NT2/D1 (cell line): ENCODE measurements around the gene TRIM61.
"Not testable (repeated sequence)": the region's sequence is repeated elsewhere in the genome, so short reads cannot be mapped to it uniquely, and the experiment has no call there.

Source experiments
- DNase-seq: peaks from one replicate; pipeline ENCODE4 v3.0.0-alpha.2; 2011; ENCODE audit warnings: low read depth, low spot score
- H3K27me3 ChIP-seq: 2 replicates; pipeline ENCODE4 v1.6.0; 2011; ENCODE audit warnings: mild to moderate bottlenecking; ENCODE audit not compliant: insufficient read length, insufficient read depth
- H3K36me3 ChIP-seq: 2 replicates; pipeline ENCODE4 v1.6.1; 2011; ENCODE audit warnings: mild to moderate bottlenecking, low read length, mixed read lengths; ENCODE audit not compliant: insufficient read depth, insufficient read length
- H3K4me1 ChIP-seq: 2 replicates; pipeline ENCODE4 v1.5.1; 2011; ENCODE audit not compliant: insufficient read depth, insufficient read length
- H3K4me3 ChIP-seq: 2 replicates; pipeline ENCODE4 v1.5.1; 2011; ENCODE audit warnings: low read depth; ENCODE audit not compliant: insufficient read length
- H3K9ac ChIP-seq: 2 replicates; pipeline ENCODE4 v1.6.0; 2011; ENCODE audit warnings: low read depth; ENCODE audit not compliant: insufficient read length
- H3K9me3 ChIP-seq: 2 replicates; pipeline ENCODE4 v1.5.1; 2011; ENCODE audit warnings: mild to moderate bottlenecking, low read length; ENCODE audit not compliant: insufficient read depth
- SUZ12 ChIP-seq: IDR thresholded peaks from 2 replicates; pipeline ENCODE4 v1.6.1; 2011; ENCODE audit not compliant: insufficient read length, insufficient read depth; ENCODE audit errors: extremely low read depth
- YY1 ChIP-seq: IDR thresholded peaks from 2 replicates; pipeline ENCODE4 v1.6.1; 2011; ENCODE audit not compliant: insufficient read length, insufficient read depth
- ZNF274 ChIP-seq: IDR thresholded peaks from 2 replicates; pipeline ENCODE4 v1.6.1; 2011; ENCODE audit warnings: mild to moderate bottlenecking, low read depth, low read length

Gene TRIM61

GRCh38 chr4:164935363-164935762, 42.1 kb downstream of the TRIM61 start:
- H3K36me3 ChIP-seq: no peaks in the 10 kb centered on the region
- no peaks in the 10 kb centered on the region for H3K27me3 ChIP-seq
- H3K4me1 ChIP-seq: no peaks in the 10 kb centered on the region
- DNase-seq: no peak
- no peak overlapping the region for H3K4me3 ChIP-seq
- no peak overlapping the region for H3K9ac ChIP-seq
- no peaks in the 10 kb centered on the region for H3K9me3 ChIP-seq
- TF ChIP-seq ZNF274 (no peak), YY1 (no peak), SUZ12 (no peak)

GRCh38 chr4:164933244-164933643, 44.2 kb downstream of the TRIM61 start:
- no peaks in the 10 kb centered on the region for H3K27me3 ChIP-seq
- H3K4me3 ChIP-seq: no peak overlapping the region
- DNase-seq: no peak
- H3K36me3 ChIP-seq: no peaks in the 10 kb centered on the region
- no peaks in the 10 kb centered on the region for H3K4me1 ChIP-seq
- no peak overlapping the region for H3K9ac ChIP-seq
- no peaks in the 10 kb centered on the region for H3K9me3 ChIP-seq
- no peak for TF ChIP-seq ZNF274
- TF ChIP-seq SUZ12: no peak
- no peak for TF ChIP-seq YY1

- no peak overlapping the region for H3K9ac ChIP-seq
- no peak overlapping the region for H3K4me3 ChIP-seq
- no peaks in the 10 kb centered on the region for H3K36me3 ChIP-seq
- no peak for TF ChIP-seq SUZ12
- no peak for TF ChIP-seq ZNF274
- no peak for TF ChIP-seq YY1
- H3K27me3 ChIP-seq: no peaks in the 10 kb centered on the region
- no peak for DNase-seq
- no peaks in the 10 kb centered on the region for H3K9me3 ChIP-seq
- no peaks in the 10 kb centered on the region for H3K4me1 ChIP-seq
Measured at GRCh38 chr4:164931551-164932324, 45.7 kb downstream of the TRIM61 start.

- Histone ChIP-seq H3K27me3 (no peaks in the 10 kb centered on the region), H3K4me1 (no peaks in the 10 kb centered on the region), H3K9me3 (no peaks in the 10 kb centered on the region), H3K4me3 (no peak overlapping the region), H3K9ac (no peak overlapping the region), H3K36me3 (no peaks in the 10 kb centered on the region)
- no peak for TF ChIP-seq YY1
- TF ChIP-seq ZNF274: no peak
- TF ChIP-seq SUZ12: no peak
- no peak for DNase-seq
Measured at GRCh38 chr4:164930647-164931046, 46.8 kb downstream of the TRIM61 start.

- not testable (repeated sequence) for DNase-seq, H3K27me3 ChIP-seq, H3K9me3 ChIP-seq, H3K4me1 ChIP-seq, H3K36me3 ChIP-seq, H3K4me3 ChIP-seq, H3K9ac ChIP-seq
Measured at GRCh38 chr4:164927101-164927500, 50.4 kb downstream of the TRIM61 start.

GRCh38 chr4:164926301-164926700, 51.2 kb downstream of the TRIM61 start:
- no peak overlapping the region for H3K9ac ChIP-seq
- no peaks in the 10 kb centered on the region for H3K4me1 ChIP-seq
- H3K27me3 ChIP-seq: no peaks in the 10 kb centered on the region
- TF ChIP-seq SUZ12 (no peak), YY1 (no peak), ZNF274 (no peak)
- no peaks in the 10 kb centered on the region for H3K9me3 ChIP-seq
- no peak for DNase-seq
- H3K4me3 ChIP-seq: no peak overlapping the region
- H3K36me3 ChIP-seq: no peaks in the 10 kb centered on the region

GRCh38 chr4:164924670-164925238, 52.7 kb downstream of the TRIM61 start:
- no peaks in the 10 kb centered on the region for H3K27me3 ChIP-seq
- no peaks in the 10 kb centered on the region for H3K36me3 ChIP-seq
- H3K4me3 ChIP-seq: no peak overlapping the region
- no peak for DNase-seq
- H3K4me1 ChIP-seq: no peaks in the 10 kb centered on the region
- H3K9ac ChIP-seq: no peak overlapping the region
- no peaks in the 10 kb centered on the region for H3K9me3 ChIP-seq
- TF ChIP-seq YY1 (no peak), ZNF274 (no peak), SUZ12 (no peak)

- Histone ChIP-seq H3K27me3 (no peaks in the 10 kb centered on the region), H3K36me3 (no peaks in the 10 kb centered on the region), H3K4me1 (no peaks in the 10 kb centered on the region), H3K9ac (no peak overlapping the region), H3K4me3 (no peak overlapping the region), H3K9me3 (no peaks in the 10 kb centered on the region)
- DNase-seq: no peak
- TF ChIP-seq SUZ12: no peak
- TF ChIP-seq ZNF274: no peak
- TF ChIP-seq YY1: no peak
Measured at GRCh38 chr4:164918956-164919355, 58.5 kb downstream of the TRIM61 start.
